ENCODE measurements around the gene STARD9.

Gene STARD9

GRCh38 chr15:42707873-42708544 is 132.6 kb downstream of the STARD9 start:
- no peak for TF ChIP-seq POLR2AphosphoS5 (IDR thresholded peaks at IDR 0.05; ENCODE audit: low read depth, low read length)
- TF ChIP-seq TAF1 (IDR thresholded peaks at IDR 0.05; ENCODE audit: borderline replicate concordance, insufficient read depth, low read length), result no peak
- no peak for TF ChIP-seq SIN3A (IDR thresholded peaks at IDR 0.05; ENCODE audit: borderline replicate concordance, insufficient read depth, low read length)
- TF ChIP-seq, protein P1, sequence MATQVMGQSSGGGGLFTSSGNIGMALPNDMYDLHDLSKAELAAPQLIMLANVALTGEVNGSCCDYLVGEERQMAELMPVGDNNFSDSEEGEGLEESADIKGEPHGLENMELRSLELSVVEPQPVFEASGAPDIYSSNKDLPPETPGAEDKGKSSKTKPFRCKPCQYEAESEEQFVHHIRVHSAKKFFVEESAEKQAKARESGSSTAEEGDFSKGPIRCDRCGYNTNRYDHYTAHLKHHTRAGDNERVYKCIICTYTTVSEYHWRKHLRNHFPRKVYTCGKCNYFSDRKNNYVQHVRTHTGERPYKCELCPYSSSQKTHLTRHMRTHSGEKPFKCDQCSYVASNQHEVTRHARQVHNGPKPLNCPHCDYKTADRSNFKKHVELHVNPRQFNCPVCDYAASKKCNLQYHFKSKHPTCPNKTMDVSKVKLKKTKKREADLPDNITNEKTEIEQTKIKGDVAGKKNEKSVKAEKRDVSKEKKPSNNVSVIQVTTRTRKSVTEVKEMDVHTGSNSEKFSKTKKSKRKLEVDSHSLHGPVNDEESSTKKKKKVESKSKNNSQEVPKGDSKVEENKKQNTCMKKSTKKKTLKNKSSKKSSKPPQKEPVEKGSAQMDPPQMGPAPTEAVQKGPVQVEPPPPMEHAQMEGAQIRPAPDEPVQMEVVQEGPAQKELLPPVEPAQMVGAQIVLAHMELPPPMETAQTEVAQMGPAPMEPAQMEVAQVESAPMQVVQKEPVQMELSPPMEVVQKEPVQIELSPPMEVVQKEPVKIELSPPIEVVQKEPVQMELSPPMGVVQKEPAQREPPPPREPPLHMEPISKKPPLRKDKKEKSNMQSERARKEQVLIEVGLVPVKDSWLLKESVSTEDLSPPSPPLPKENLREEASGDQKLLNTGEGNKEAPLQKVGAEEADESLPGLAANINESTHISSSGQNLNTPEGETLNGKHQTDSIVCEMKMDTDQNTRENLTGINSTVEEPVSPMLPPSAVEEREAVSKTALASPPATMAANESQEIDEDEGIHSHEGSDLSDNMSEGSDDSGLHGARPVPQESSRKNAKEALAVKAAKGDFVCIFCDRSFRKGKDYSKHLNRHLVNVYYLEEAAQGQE (IDR thresholded peaks at IDR 0.05; ENCODE audit: insufficient read depth in 1 of 2, low read depth in 2 of 2, low read length in 2 of 2), result no peak
- no peak for TF ChIP-seq FOXP2 (optimal IDR thresholded peaks at IDR 0.05; ENCODE audit: borderline replicate concordance, extremely low read depth, extremely low read length, insufficient read depth)

DNA sequence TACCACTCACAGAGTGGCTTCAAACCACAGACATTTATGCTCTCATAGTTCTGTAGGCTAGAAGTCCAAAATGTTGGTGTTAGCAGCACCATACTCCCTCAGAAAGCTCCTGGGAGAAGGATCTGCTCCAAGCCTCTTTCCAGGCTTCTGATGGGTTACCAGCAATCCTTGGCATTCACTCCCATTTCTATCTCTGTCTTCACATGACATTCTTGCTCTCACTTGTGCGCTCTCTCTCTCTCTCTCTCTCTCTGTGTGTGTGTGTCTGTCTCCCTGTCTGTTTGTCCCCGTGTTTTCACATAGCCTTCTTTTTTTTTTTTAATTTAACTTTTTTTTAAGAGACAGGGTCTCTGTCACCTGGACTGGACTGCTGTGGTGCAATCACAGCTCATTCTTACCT is 135.3 kb downstream of the STARD9 start:
- TF ChIP-seq POLR2AphosphoS5 (IDR thresholded peaks at IDR 0.05; ENCODE audit: low read depth, low read length) (no peak), SIN3A (IDR thresholded peaks at IDR 0.05; ENCODE audit: borderline replicate concordance, insufficient read depth, low read length) (no peak)

DNA sequence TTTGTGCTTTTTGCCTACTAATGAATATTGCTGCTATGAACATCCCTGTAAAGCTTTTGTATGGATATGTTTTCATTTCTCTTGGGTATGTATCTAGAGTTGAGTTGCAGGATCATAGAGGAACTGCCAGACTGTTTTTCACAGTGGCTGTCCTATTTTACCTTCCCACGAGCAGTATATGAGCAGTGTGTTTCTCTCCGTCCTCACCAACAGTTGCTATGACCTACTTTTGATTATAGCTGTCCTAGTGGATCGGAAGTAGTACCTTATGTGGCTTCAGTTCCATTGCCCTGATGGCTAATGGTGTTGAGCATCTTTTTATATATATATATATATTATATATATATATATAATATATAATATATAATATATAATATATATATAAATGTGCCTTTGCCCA is 136.3 kb downstream of the STARD9 start:
- TF ChIP-seq FOXP2 (optimal IDR thresholded peaks at IDR 0.05; ENCODE audit: borderline replicate concordance, extremely low read depth, extremely low read length, insufficient read depth) (no peak), TAF1 (IDR thresholded peaks at IDR 0.05; ENCODE audit: borderline replicate concordance, insufficient read depth, low read length) (no peak), POLR2AphosphoS5 (IDR thresholded peaks at IDR 0.05; ENCODE audit: low read depth, low read length) (no peak), SIN3A (IDR thresholded peaks at IDR 0.05; ENCODE audit: borderline replicate concordance, insufficient read depth, low read length) (no peak)
- TF ChIP-seq, protein P1 (IDR thresholded peaks at IDR 0.05; ENCODE audit: insufficient read depth in 1 of 2, low read depth in 2 of 2, low read length in 2 of 2), result no peak

DNA sequence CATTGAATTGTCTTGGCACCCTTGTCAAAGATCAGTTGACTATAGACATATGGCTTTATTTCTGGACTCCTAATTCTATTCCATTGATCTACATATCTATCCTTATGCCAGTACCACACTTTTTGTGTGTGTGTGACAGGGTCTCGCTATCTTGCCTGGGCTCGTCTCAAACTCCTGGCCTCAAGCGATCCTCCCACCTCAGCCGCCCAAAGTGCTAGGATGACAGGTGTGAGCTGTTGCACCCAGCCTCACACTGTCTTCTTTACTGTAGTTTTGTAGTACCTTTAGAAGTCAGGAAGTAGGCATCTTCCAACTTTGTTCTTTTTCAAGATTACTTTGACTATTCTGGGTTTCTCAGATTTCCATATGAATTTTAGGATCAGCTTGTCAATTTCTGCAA is 137.2 kb downstream of the STARD9 start:
- TF ChIP-seq TAF1 (IDR thresholded peaks at IDR 0.05; ENCODE audit: borderline replicate concordance, insufficient read depth, low read length) (no peak), POLR2AphosphoS5 (IDR thresholded peaks at IDR 0.05; ENCODE audit: low read depth, low read length) (no peak), FOXP2 (optimal IDR thresholded peaks at IDR 0.05; ENCODE audit: borderline replicate concordance, extremely low read depth, extremely low read length, insufficient read depth) (no peak), SIN3A (IDR thresholded peaks at IDR 0.05; ENCODE audit: borderline replicate concordance, insufficient read depth, low read length) (no peak)
- TF ChIP-seq, protein P1 (IDR thresholded peaks at IDR 0.05; ENCODE audit: insufficient read depth in 1 of 2, low read depth in 2 of 2, low read length in 2 of 2), result no peak

GRCh38 chr15:42716125-42716524 is 140.7 kb downstream of the STARD9 start:
- TF ChIP-seq TAF1 (IDR thresholded peaks at IDR 0.05; ENCODE audit: borderline replicate concordance, insufficient read depth, low read length), result no peak
- no peak for TF ChIP-seq POLR2AphosphoS5 (IDR thresholded peaks at IDR 0.05; ENCODE audit: low read depth, low read length)
- TF ChIP-seq, protein P1 (IDR thresholded peaks at IDR 0.05; ENCODE audit: insufficient read depth in 1 of 2, low read depth in 2 of 2, low read length in 2 of 2), result no peak
- no peak for TF ChIP-seq FOXP2 (optimal IDR thresholded peaks at IDR 0.05; ENCODE audit: borderline replicate concordance, extremely low read depth, extremely low read length, insufficient read depth)
